Activated T-cell treated with anti-CD3 and anti-CD28 coated beads, Interleukin-2, amount 50 U/mL, for 48 hours (primary cell): ENCODE results near the gene TMEM178B.
"Not testable (repeated sequence)": the region's sequence is repeated elsewhere in the genome, so short reads cannot be mapped to it uniquely, and the experiment has no call there.

Experiments
- DNase-seq, 2 experiments: peaks; one replicate each; pipeline ENCODE4 v3.0.0-alpha.2; 2020

TMEM178B gene

DNA sequence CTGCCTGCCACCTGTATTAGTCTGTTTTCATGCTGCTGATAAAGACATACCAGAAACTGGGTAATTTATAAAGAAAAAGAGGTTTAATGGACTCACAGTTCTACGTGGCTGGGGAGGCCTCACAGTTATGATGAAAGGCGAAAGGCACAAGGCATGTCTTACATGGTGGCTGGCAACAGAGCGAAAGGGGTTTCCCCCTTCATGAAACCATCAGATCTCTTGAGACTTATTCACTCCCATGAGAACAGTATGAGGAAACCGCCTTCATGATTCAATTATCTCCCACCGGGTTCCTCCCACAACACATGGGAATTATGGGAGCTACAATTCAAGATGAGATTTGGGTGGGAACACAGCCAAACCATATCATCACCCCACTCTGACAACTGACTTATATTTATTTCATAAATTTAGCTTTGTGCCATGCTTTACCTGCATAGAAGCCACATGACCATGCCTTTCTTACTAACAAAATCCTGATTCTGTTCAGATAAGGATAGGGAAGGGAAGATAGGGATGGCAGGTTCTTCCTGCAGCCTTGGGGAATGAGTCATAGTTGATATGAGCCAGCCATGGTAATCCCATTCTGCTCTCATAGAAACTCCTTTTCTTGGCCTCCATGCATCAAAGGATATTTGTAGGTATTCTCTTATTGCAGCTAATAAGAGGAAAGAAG lies 286.0 kb downstream of the TMEM178B start:
- no peak for DNase-seq

GRCh38 chr7:141360416-141360760 lies 286.5 kb downstream of the TMEM178B start:
- DNase-seq, result no peak

- no peak for DNase-seq
These were observed 286.9 kb downstream of the TMEM178B start for GRCh38 chr7:141360803-141361202.

DNA sequence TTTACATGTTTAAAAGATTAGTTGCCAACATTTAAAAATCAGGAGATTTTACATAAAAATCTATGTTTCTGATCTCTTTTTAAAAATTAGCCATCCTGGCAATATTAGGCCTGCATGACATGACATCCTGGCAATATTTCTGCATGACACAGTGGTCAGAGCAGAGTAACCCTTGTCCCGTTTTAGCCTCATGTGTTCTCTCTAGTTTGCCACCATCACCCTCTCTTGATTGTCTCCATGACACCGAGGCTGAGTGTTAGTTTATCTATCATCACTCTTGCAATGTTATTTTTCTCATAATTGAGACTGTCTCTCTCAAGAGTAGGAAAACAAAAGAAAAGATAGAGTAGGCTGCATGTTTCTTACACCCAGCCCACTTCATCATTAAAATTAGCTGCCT lies 287.6 kb downstream of the TMEM178B start:
- DNase-seq, result no peak

GRCh38 chr7:141361960-141362359 lies 288.1 kb downstream of the TMEM178B start:
- DNase-seq, result no peak

DNA sequence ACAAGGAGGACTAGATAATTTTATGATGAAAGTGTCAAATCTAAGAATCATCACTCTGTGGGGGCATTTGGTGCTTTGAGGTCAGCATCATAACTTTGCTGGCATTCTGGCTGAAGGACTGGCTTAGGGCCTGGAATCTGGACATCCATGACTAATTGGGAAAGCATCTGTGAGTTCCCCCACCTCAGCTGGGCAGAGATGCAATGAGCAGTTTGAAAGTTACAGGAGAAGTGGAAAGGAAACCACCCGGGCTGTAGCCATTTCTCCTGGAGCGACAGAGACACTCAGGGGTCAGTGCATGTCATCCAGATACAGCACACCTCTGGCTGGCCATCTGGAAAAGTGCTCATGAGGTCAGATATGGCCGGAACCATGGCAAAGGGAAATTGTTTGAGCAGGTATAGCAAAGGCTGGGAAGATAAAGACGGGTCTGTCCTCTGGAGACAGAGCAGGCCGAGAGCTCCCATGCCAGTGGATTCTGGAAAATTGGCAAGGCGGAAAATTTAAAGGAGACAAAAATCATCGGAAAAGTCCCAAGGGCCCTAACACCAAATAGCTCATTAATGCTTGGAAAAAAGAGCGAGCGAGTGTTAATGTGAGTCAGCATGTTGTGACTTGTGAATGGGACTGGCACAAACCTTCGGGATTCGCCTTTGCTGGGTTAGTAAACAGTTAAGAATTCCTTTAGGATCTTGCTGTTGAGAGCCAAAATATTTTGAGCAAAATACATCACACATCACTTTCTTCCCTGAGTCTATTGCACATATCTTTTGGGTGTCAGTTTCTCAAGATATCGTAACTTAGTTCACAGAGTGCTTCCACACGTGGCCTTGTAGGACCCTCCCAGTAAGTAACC lies 288.9 kb downstream of the TMEM178B start:
- DNase-seq, result no peak

DNA sequence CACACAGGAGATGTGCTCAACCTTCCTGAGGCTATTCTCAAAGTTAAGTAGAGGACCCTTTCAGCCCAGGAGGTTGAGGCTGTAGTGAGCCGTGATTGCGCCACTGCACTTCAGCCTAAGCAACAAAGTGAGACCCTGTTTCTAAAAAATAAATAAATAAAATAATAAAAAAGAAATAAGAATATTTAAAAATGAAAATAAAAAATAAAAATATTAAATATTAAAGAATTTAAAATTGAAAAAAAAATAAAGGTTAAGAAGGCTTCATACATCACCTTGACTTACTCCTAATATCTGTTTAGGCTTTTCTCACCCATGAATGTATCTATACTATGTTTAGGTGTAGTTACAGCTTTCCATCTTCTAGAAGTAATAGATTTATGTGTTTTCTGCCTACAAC lies 289.9 kb downstream of the TMEM178B start:
- DNase-seq, result no peak

DNA sequence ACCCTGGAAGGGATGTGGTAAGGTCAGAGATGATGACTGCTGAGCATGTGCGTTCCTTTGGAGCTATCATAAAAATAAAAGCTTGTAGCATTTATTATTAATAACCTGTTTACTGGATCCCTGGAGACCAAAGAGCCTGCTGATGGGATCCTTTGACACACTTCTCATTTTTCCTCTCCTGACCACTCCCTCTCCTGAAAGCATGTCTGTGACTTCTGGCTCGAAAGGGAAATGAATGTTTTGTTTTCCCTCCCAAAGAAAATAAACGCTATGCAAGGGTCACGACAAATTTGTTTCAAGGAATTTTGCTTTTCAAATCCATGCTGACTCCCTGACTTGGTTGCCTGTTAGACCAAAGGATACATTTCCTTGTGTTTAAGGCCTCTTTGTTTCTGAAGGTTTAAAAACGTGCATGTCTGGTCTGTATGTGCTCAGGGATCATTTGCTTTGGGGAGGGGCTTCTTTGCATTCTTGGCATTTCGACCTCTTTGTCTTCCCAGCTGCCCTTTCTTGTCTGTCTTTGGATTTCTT lies 292.3 kb downstream of the TMEM178B start:
- DNase-seq, result no peak

GRCh38 chr7:141369422-141369821 lies 295.6 kb downstream of the TMEM178B start:
- DNase-seq, result no peak

DNA sequence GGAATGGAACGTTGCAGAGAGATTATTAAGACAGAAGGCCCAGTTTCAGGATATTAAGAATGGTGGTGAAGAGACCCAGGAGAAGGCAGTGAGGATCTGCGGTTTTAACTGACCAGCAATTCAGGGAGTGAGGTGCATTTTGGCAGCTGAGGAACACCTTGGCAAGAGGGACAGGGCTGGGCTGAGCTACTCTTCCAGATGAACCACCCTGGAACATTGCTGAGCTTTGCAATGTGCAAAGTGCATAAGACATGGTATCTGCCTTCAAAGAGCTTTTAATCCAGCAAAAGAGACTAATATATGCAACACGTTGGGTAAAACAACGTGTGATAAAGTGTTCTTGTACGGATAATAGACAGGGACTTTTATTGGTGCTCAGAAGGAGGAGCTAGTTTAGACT lies 296.3 kb downstream of the TMEM178B start:
- DNase-seq, result no peak

DNA sequence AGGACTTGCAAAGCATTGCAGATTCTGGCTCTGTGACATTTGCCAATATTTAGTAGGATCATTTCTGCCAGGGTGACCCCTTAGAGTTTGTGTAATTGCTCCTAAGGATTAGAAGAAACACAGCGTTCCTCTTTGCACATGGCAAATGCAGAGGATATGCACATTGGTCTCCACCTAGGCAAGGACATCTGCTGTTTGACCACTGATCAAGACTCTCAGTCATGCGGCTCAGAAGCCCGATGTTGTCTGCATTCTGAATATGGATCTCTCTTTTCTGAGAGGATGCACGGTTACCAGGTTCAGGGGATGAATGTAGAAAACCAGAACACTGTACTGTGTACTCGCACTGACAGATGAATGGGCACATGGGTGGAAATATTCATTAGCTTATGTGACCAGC lies 296.8 kb downstream of the TMEM178B start:
- no peak for DNase-seq

- DNase-seq, result no peak
These were observed 300.6 kb downstream of the TMEM178B start for GRCh38 chr7:141374425-141374824.

DNA sequence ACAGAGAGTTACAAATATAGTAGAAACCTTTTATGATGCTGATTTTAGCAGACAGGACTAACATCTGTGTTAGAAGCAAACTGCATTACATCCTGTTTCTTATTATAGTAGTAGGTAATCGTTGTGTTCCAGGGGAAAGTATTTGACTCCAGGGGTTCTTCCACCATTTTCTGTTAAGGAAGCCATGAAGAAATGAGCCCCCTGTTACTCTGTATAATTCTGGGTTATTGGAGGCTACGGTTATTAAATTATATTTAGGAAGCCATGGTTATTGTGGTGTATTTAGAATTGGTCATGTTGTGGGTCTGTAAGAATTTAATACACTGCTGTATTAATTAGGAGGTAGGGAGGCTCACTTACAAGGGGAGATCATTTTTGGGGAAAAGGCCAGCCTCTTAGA lies 301.6 kb downstream of the TMEM178B start:
- no peak for DNase-seq

DNA sequence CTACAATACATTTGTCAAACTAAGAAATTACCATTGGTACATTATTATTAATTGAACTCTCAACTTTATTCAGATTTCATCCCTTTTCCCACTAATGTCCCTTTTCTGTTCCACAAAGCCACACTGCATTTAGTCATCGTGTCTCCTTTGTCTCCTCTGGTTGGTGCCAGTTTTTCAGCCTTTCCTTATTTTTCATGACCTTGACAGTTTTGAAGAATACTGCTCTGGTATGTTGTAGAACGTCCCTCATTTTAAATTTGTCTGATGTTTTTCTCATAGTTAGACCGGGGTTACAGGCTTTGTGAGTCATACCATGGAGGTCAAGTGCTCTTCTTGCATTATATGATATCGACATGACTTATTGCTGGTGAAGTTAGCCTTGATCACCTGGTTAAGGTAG lies 304.0 kb downstream of the TMEM178B start:
- DNase-seq, result no peak

DNA sequence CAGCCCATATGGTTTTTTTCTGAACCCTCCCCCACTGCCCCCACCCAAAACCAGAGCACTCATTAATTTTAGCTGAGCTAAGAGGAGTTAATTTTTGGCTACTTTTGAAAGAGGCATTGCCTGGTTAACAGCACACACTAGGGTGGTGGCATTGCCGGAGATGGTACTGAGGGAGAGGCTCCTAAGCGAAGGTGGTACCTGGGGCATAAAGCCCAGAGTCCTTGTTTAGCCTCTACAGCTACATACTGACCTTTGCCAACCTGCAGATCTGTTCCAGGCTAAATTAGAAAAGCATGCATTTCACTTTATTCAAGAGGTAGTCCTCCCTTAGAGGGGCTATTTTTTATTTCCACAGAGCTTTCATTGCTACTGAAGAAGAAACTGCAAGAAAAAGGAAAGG lies 304.5 kb downstream of the TMEM178B start:
- DNase-seq, result no peak

- no peak for DNase-seq
These were observed 308.0 kb downstream of the TMEM178B start for GRCh38 chr7:141381794-141382427.

GRCh38 chr7:141383356-141383755 lies 309.5 kb downstream of the TMEM178B start:
- not testable (repeated sequence) for DNase-seq

DNA sequence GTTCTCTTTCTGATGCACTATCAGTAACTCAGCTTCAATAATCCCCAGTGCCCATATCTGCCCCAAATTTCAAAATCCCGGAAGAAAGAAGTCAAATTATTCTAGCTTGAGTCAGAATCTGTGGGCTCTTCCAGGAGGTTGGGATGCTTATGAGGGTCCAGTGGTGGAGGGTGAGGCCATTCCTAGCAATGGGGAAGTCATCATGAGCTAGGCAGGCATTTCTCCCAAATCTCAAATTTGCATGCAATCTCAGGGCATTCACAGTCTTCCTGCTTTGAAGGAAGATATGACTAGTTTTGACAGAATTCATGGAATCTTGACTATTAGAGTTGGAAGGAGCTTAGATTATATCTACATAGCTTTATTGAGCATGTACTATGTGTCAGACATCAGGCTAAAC lies 313.0 kb downstream of the TMEM178B start:
- DNase-seq, result no peak

DNA sequence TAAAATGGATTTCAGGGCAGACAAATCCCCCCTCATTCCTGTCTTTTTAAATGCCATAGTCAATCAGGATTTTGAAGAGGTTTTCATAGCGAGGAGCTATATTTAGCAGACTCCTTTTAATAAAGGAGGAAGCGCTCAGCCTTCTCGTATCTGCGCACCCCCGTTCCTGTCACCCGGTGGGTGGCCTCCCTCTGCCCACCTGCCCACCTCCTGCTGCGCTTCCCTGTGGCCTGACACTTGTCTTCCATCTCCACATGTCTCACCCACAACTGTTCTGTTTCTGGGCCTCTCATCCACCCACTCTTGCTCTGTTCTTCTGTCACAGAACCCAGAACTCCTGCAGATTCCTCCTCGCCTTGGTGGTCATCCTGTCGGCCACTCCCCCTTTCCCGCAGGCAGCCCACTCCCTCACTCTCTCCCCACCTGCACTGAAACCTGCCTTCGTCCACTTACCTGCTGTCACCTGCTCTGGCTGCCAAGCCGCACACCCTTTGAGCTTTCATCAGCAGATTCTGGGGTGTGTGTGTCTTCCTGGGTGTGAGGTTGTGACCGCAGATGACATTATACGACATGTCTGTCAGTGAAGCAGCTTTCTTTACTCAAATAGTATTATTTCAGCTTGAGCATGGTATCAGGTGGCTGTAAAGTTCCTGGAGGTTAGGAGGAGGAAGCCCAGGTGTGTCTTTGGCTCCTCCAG lies 313.8 kb downstream of the TMEM178B start:
- no peak for DNase-seq

- no peak for DNase-seq
These were observed 315.4 kb downstream of the TMEM178B start for GRCh38 chr7:141389140-141389796.

GRCh38 chr7:141390339-141390738 lies 316.5 kb downstream of the TMEM178B start:
- DNase-seq, result no peak

DNA sequence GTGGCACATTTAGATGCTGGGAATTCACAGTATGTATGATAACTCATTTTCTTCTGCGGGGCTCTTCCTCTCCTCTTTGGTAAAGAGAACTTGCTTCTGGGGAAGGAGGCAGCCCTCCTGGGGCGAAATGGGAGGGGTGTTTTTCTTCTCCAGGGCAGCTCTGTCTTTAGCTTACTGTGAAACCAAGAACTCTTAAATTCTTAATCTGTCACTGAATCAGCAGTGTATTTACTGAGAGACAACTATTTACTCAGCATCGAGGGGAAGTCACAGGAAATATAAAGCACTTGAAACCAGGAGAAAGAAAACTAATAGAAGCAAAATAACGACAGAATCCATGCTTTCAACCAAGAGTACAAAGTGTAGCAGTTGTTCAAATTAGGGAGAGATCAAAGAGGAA lies 319.2 kb downstream of the TMEM178B start:
- DNase-seq, result no peak
